Heart right ventricle (tissue), 16 donors: ENCODE data around the gene KISS1R. TPM values are rescaled to one million over a fixed set of nuclear protein-coding genes. Genes with fewer than 3 reads are reported as not detected.

Source experiments
- ATAC-seq, 8 donors: fragments of 200-7000 bp; cut with Tn5 transposase; one replicate each; pipeline ENCODE4 v1.9.1; 2020; ENCODE audit warnings: mild to moderate bottlenecking in 8 of 8, moderate library complexity in 8 of 8, moderate number of reproducible peaks in 1 of 8
- DNase-seq, 2 donors: peaks; one replicate each; pipeline ENCODE4 v3.0.0-alpha.2; 2020
- H3K27ac ChIP-seq, 10 donors: fragments of 200-600 bp; sonication (generic) in 2 of 10; one replicate each; pipeline versions ENCODE4 v1.5.0 to v1.8.0; 2020 to 2022; ENCODE audit warnings: mild to moderate bottlenecking in 3 of 10
- H3K27me3 ChIP-seq, 7 donors: fragments of 200-600 bp; one replicate each; pipeline ENCODE4 v1.8.0; 2021 to 2022; ENCODE audit warnings: mild to moderate bottlenecking in 2 of 7
- H3K36me3 ChIP-seq, 9 donors: fragments of 200-600 bp; sonication (generic) in 1 of 9; one replicate each; pipeline versions ENCODE4 v1.5.0 to v1.8.0; 2020 to 2022; ENCODE audit warnings: mild to moderate bottlenecking in 2 of 9
- H3K4me1 ChIP-seq, 9 donors: fragments of 200-600 bp; sonication (generic) in 1 of 9; one replicate each; pipeline versions ENCODE4 v1.5.0 to v1.8.0; 2020 to 2022; ENCODE audit warnings: mild to moderate bottlenecking in 4 of 9
- H3K4me3 ChIP-seq, 10 donors: fragments of 200-600 bp; sonication (generic) in 2 of 10; one replicate each; pipeline versions ENCODE4 v1.5.0 to v1.8.0; 2020 to 2022; ENCODE audit warnings: mild to moderate bottlenecking in 7 of 10, moderate library complexity in 2 of 10
- H3K9me3 ChIP-seq, 11 donors: fragments of 200-600 bp in 10 of 11; sonication (generic) in 2 of 11; one replicate each; pipeline versions ENCODE4 v1.5.0 to v1.8.0; 2013 to 2022; ENCODE audit warnings: mild to moderate bottlenecking in 2 of 11, control low read depth in 1 of 11, moderate library complexity in 1 of 11
- CTCF ChIP-seq, 9 donors: fragments of 200-600 bp; sonication (generic) in 2 of 9; IDR thresholded peaks; one replicate each; pipeline versions ENCODE4 v1.5.0 to v1.8.0; 2021 to 2022; ENCODE audit warnings: antibody characterized with exemption in 9 of 9, mild to moderate bottlenecking in 5 of 9, moderate library complexity in 1 of 9
- WGBS, 2 donors: extraction: QIAGEN DNeasy Blood & Tissue Kit; methylation state at CpG; one replicate each; pipeline ENCODE4 v1.1.7; 2013; ENCODE audit warnings: inconsistent platforms in 1 of 2; 5-methylcytosine and 5-hydroxymethylcytosine counted together
- intact Hi-C, 10 donors: fragments of 100-400 bp; cut with DNase I; formaldehyde crosslinking; loops; one replicate each; pipeline versions ENCODE4 v1.11.1 to v1.14.2; 2022
- polyA plus RNA-seq, 2 donors: library from polyadenylated mRNA; stranded (reverse); fragments of 200-250 nt; gene quantifications; one replicate each; pipeline ENCODE4 v1.2.3, GENCODE V29; 2013
- total RNA-seq, 10 donors: library from RNA; stranded (reverse); fragmentation: NEBNext Ultra II Directional in 3 of 10; extraction: Animal tissue kit (Norgen Biotek cat#: 25700) in 3 of 10; gene quantifications; one replicate each; pipeline versions ENCODE4 v1.2.1 to v1.2.4, GENCODE V29; 2021 to 2023
- donor health status: Arrhythmogenic right ventricular cardiomyopathy.
- donor health status: ischemic (EF 13 %, LVEDD 7.1; RV severe dilation, severe dysfunction).
- donor health status: healthy with polysubstance abuse.
- donor health status: DM: no; HTN: yes; CAD: no.
- donor health status: DM: no; HTN: no; CAD: no.
- donor health status: ischemic (EF 25% LVEDD 6.9; RV normal size, moderate dysfunction).
- donor health status: ischemic (EF 25% LVEDD 5.7; RV mildly dilated, moderate dysfunction).
- donor health status: healthy.
- donor health status: DM: yes; HTN: yes; CAD: no.
- donor health status: Ischemic cardiomyopathy.
- donor health status: ischemic (EF 35%, LVEDD 5.7; RV mildly dilated, moderate dysfunction).
- donor health status: nonischemic (EF 11% LVEDD 7.7; RV severe dilation, severe dysfunction).
- donor health status: DM: yes; HTN: yes; CAD: no.
- donor health status: PGD.
- donor health status: ischemic (EF 29% LVEDD 5.4; RV normal size, mild dysfunction).
- donor health status: nonischemic (EF 23%, LVEDD 6.1; RV moderate dilation, normal function).

Gene KISS1R
- total and polyA plus RNA-seq, 12 donors, result not detected

- Histone ChIP-seq H3K27ac (peak overlapping the region in 7 of 10 donors; percentile 46 to 79 (median 73)), H3K27me3 (no peaks in the 10 kb centered on the region), H3K4me1 (peaks cover 28 to 47% (median 35%) of the 10 kb centered on the region in 9 donors), H3K4me3 (peak overlapping the region in 4 of 10 donors; percentile 4 to 16 (median 12)), H3K9me3 (no peaks in the 10 kb centered on the region), H3K36me3 (peaks cover 0 to 5% (median 0%) of the 10 kb centered on the region in 9 donors)
- TF ChIP-seq CTCF (IDR thresholded peaks at IDR 0.05), result no peak
- ATAC-seq, result peak; percentile 90 to 96 (median 92)
- peak; percentile 85 to 89 for DNase-seq
- intact Hi-C loops, result loop anchor here in 1 of 10 donors (5.0 kb wide), 1 partner anchor 37 kb away; no protein-coding TSS in a partner anchor
- 15 to 19% methylated on average over 28 to 31 of the region's 31 CpGs for WGBS, 2 donors
Measured at GRCh38 chr19:934865-935479, 17.8 kb downstream of the KISS1R start.

GRCh38 chr19:936175-936546 lies 19.0 kb downstream of the KISS1R start:
- Histone ChIP-seq H3K27me3 (no peaks in the 10 kb centered on the region), H3K9me3 (no peaks in the 10 kb centered on the region), H3K4me3 (no peak overlapping the region), H3K27ac (no peak overlapping the region), H3K4me1 (peaks cover 28 to 57% (median 35%) of the 10 kb centered on the region in 9 donors), H3K36me3 (peaks cover 0 to 4% (median 0%) of the 10 kb centered on the region in 9 donors)
- intact Hi-C loops, result loop anchor here in 1 of 10 donors (5.0 kb wide), 1 partner anchor 36 kb away; no protein-coding TSS in a partner anchor
- ATAC-seq (no peak), DNase-seq (no peak)
- 98% methylated on average over 10 of the region's 10 CpGs for WGBS, 2 donors
- no peak for TF ChIP-seq CTCF (IDR thresholded peaks at IDR 0.05)

GRCh38 chr19:937259-937694 lies 20.1 kb downstream of the KISS1R start:
- WGBS, 2 donors, result 90 to 92% methylated on average over 16 of the region's 16 CpGs
- ATAC-seq (no peak), DNase-seq (no peak)
- H3K9me3 ChIP-seq, result no peaks in the 10 kb centered on the region
- no peak overlapping the region for H3K27ac ChIP-seq
- no peaks in the 10 kb centered on the region for H3K27me3 ChIP-seq
- no peak overlapping the region for H3K4me3 ChIP-seq
- peaks cover 0 to 7% (median 0%) of the 10 kb centered on the region in 9 donors for H3K36me3 ChIP-seq
- peaks cover 28 to 55% (median 35%) of the 10 kb centered on the region in 9 donors for H3K4me1 ChIP-seq
- intact Hi-C loops, result loop anchor here in 1 of 10 donors (5.0 kb wide), 1 partner anchor 35 kb away; no protein-coding TSS in a partner anchor
- no peak for TF ChIP-seq CTCF (IDR thresholded peaks at IDR 0.05)

GRCh38 chr19:938233-938923 lies 21.2 kb downstream of the KISS1R start:
- ATAC-seq (no peak), DNase-seq (no peak)
- TF ChIP-seq CTCF (IDR thresholded peaks at IDR 0.05), result no peak
- intact Hi-C loops, result loop anchor here in 1 of 10 donors (5.0 kb wide), 1 partner anchor 34 kb away; no protein-coding TSS in a partner anchor
- WGBS, 2 donors, result 90 to 94% methylated on average over 23 of the region's 23 CpGs
- Histone ChIP-seq H3K4me3 (no peak overlapping the region), H3K4me1 (peaks cover 17 to 44% (median 24%) of the 10 kb centered on the region in 9 donors), H3K36me3 (peaks cover 0 to 15% (median 0%) of the 10 kb centered on the region in 9 donors), H3K9me3 (peaks cover 0 to 2% (median 0%) of the 10 kb centered on the region in 11 donors), H3K27ac (no peak overlapping the region), H3K27me3 (no peaks in the 10 kb centered on the region)
